ENCODE data around the gene ANKLE2. TPM values are rescaled to one million over a fixed set of nuclear protein-coding genes. Genes with fewer than 3 reads are reported as not detected.

Gene ANKLE2
- polyA plus RNA-seq, 1 donor (not counting 4 experiments of a cell fraction or from before 2014, with no cell fraction given), result 109 TPM

GRCh38 chr12:132734206-132734605 lies 27.4 kb downstream of the ANKLE2 start:
- H3K9ac ChIP-seq (ENCODE audit: control insufficient read depth, extremely low read depth, insufficient read depth, low read length), result no peak overlapping the region
- peaks cover 49 to 58% of the 10 kb centered on the region in 2 experiments for H3K36me3 ChIP-seq (ENCODE audit: control insufficient read depth in 2 of 2, extremely low read depth in 1 of 2, insufficient read depth in 2 of 2, low read length in 2 of 2)
- H3K27ac ChIP-seq (ENCODE audit: control insufficient read depth, insufficient read depth, low read length), result no peak overlapping the region
- TF ChIP-seq EZH2 (IDR thresholded peaks at IDR 0.05; ENCODE audit: low read length) (no peak), CTCF (optimal IDR thresholded peaks at IDR 0.05 in 1 of 3, IDR thresholded peaks at IDR 0.05 in 1 of 3, conservative IDR thresholded peaks at IDR 0.05 in 1 of 3; ENCODE audit: extremely low read depth in 1 of 3, insufficient read depth in 2 of 3, low read length in 3 of 3) (no peak)
- H3K9me1 ChIP-seq (ENCODE audit: control insufficient read depth, extremely low read depth, insufficient read depth, low read length), result no peaks in the 10 kb centered on the region
- H3K9me3 ChIP-seq (ENCODE audit: control insufficient read depth, low read depth, low read length), result no peaks in the 10 kb centered on the region
- H4K20me1 ChIP-seq (ENCODE audit: control insufficient read depth, extremely low read depth, insufficient read depth, low read length), result peaks cover 17% of the 10 kb centered on the region
- no peak overlapping the region for H3K4me2 ChIP-seq (ENCODE audit: control insufficient read depth, extremely low read depth, insufficient read depth, low read depth, low read length)
- H2AFZ ChIP-seq (ENCODE audit: control insufficient read depth, low read length), result no peak overlapping the region
- DNase-seq (ENCODE audit: low read depth, low spot score) (no peak), FAIRE-seq (no peak)
- no peaks in the 10 kb centered on the region for H3K27me3 ChIP-seq (ENCODE audit: control insufficient read depth, extremely low read depth, insufficient read depth, low read length)
- H3K4me3 ChIP-seq (ENCODE audit: control insufficient read depth in 2 of 3, extremely low read depth in 1 of 3, insufficient read depth in 2 of 3, low read depth in 1 of 3, low read length in 3 of 3), result no peak overlapping the region
- H3K4me1 ChIP-seq (ENCODE audit: control insufficient read depth, extremely low read depth, insufficient read depth, low read length), result no peaks in the 10 kb centered on the region
- dilution Hi-C loops (cut with MboI; ENCODE audit: extremely low pct_ligation_motif_present, low sequenced_read_pairs), result no loop called here
- peaks cover 25% of the 10 kb centered on the region for H3K79me2 ChIP-seq (ENCODE audit: control insufficient read depth, insufficient read depth, low read length)

DNA sequence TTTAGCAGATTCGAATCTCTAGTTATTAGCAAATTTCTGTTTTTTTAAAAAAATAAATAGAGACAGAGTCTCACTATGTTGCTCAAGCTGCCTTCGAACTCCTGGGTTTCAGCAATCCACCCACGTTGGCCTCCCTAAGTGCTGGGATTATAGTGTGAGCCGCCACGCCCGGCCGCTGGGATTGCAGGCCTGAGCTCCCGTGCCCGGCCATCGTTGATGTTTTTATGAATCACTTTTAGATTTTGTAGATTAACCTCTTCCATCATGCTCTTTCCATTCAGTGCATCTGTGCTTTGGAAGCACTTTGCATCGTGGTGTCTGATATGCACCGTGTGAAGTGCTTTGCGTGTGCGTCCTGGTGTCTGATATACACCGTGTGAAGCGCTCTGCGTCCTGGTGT lies 30.1 kb downstream of the ANKLE2 start:
- H3K36me3 ChIP-seq (ENCODE audit: control insufficient read depth in 2 of 2, extremely low read depth in 1 of 2, insufficient read depth in 2 of 2, low read length in 2 of 2), result peaks cover 53 to 61% of the 10 kb centered on the region in 2 experiments
- H4K20me1 ChIP-seq (ENCODE audit: control insufficient read depth, extremely low read depth, insufficient read depth, low read length), result peaks cover 19% of the 10 kb centered on the region
- no peaks in the 10 kb centered on the region for H3K4me1 ChIP-seq (ENCODE audit: control insufficient read depth, extremely low read depth, insufficient read depth, low read length)
- no peaks in the 10 kb centered on the region for H3K27me3 ChIP-seq (ENCODE audit: control insufficient read depth, extremely low read depth, insufficient read depth, low read length)
- TF ChIP-seq CTCF (optimal IDR thresholded peaks at IDR 0.05 in 1 of 3, IDR thresholded peaks at IDR 0.05 in 1 of 3, conservative IDR thresholded peaks at IDR 0.05 in 1 of 3; ENCODE audit: extremely low read depth in 1 of 3, insufficient read depth in 2 of 3, low read length in 3 of 3), result no peak
- no peak for TF ChIP-seq EZH2 (IDR thresholded peaks at IDR 0.05; ENCODE audit: low read length)
- FAIRE-seq, result no peak
- H3K9ac ChIP-seq (ENCODE audit: control insufficient read depth, extremely low read depth, insufficient read depth, low read length), result no peak overlapping the region
- H3K79me2 ChIP-seq (ENCODE audit: control insufficient read depth, insufficient read depth, low read length), result peaks cover 24% of the 10 kb centered on the region
- no peaks in the 10 kb centered on the region for H3K9me1 ChIP-seq (ENCODE audit: control insufficient read depth, extremely low read depth, insufficient read depth, low read length)
- H3K4me2 ChIP-seq (ENCODE audit: control insufficient read depth, extremely low read depth, insufficient read depth, low read depth, low read length), result no peak overlapping the region
- no peak overlapping the region for H3K4me3 ChIP-seq (ENCODE audit: control insufficient read depth in 2 of 3, extremely low read depth in 1 of 3, insufficient read depth in 2 of 3, low read depth in 1 of 3, low read length in 3 of 3)
- no peak overlapping the region for H3K27ac ChIP-seq (ENCODE audit: control insufficient read depth, insufficient read depth, low read length)
- DNase-seq (ENCODE audit: low read depth, low spot score), result no peak
- H2AFZ ChIP-seq (ENCODE audit: control insufficient read depth, low read length), result no peak overlapping the region
- H3K9me3 ChIP-seq (ENCODE audit: control insufficient read depth, low read depth, low read length), result no peaks in the 10 kb centered on the region
- dilution Hi-C loops (cut with MboI; ENCODE audit: extremely low pct_ligation_motif_present, low sequenced_read_pairs), result no loop called here

Data from keratinocyte (primary cell).